ENCODE results near the gene CYS1.

CYS1 gene

DNA sequence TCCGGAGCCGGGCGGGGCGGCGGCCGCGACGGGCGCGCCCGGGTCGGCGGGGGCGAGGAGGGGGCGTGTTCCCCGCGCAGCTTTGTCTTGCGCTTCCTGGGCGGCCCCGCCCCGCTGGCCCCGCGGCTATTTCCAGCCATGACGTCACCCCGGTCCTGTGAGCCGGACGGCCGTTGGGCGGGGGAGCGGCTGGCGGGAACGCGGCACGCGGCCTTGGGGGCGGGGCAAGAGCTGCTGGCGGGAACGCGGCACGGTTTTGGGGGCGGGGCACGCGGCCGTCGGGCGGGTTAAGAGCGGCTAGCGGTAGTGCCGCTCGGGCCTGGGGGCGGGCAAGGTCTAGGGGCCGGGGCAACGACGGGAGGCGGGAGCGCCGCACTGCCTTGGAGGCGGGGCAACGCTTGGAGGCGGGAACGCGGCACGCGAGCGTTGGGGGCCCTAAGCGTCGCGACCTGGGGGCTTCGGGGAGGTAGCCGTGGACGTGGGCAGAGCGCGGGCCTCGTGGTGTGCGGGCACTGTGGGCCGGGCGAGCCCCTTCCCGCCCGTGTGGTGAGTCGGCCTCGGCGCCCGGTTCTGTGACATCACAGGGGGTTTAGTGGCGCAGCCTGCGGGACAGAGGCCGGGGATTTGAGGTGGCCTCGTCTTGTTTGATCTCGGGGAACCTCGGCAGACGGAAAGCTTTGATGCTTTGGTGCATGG is 36.2 kb downstream of the CYS1 start:
- Histone ChIP-seq H3K9me3 (ENCODE audit: control insufficient read depth, low read length) (no peaks in the 10 kb centered on the region), H3K36me3 (ENCODE audit: control insufficient read depth, insufficient read depth, low read length) (no peaks in the 10 kb centered on the region), H2AFZ (peak overlapping the region; percentile 78), H3K79me2 (peaks cover 17% of the 10 kb centered on the region), H3K4me2 (ENCODE audit: low read length) (peak overlapping the region; percentile 89), H3K27me3 (ENCODE audit: control insufficient read depth, insufficient read depth, low read length) (no peaks in the 10 kb centered on the region), H3K4me3 (ENCODE audit: low read depth, low read length) (peak overlapping the region; percentile 70), H3K9ac (peak overlapping the region; percentile 61), H3K4me1 (peaks cover 44% of the 10 kb centered on the region), H3K27ac (peak overlapping the region; percentile 94)
- TF ChIP-seq, protein P1, sequence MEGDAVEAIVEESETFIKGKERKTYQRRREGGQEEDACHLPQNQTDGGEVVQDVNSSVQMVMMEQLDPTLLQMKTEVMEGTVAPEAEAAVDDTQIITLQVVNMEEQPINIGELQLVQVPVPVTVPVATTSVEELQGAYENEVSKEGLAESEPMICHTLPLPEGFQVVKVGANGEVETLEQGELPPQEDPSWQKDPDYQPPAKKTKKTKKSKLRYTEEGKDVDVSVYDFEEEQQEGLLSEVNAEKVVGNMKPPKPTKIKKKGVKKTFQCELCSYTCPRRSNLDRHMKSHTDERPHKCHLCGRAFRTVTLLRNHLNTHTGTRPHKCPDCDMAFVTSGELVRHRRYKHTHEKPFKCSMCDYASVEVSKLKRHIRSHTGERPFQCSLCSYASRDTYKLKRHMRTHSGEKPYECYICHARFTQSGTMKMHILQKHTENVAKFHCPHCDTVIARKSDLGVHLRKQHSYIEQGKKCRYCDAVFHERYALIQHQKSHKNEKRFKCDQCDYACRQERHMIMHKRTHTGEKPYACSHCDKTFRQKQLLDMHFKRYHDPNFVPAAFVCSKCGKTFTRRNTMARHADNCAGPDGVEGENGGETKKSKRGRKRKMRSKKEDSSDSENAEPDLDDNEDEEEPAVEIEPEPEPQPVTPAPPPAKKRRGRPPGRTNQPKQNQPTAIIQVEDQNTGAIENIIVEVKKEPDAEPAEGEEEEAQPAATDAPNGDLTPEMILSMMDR (IDR thresholded peaks at IDR 0.05) = no peak

DNA sequence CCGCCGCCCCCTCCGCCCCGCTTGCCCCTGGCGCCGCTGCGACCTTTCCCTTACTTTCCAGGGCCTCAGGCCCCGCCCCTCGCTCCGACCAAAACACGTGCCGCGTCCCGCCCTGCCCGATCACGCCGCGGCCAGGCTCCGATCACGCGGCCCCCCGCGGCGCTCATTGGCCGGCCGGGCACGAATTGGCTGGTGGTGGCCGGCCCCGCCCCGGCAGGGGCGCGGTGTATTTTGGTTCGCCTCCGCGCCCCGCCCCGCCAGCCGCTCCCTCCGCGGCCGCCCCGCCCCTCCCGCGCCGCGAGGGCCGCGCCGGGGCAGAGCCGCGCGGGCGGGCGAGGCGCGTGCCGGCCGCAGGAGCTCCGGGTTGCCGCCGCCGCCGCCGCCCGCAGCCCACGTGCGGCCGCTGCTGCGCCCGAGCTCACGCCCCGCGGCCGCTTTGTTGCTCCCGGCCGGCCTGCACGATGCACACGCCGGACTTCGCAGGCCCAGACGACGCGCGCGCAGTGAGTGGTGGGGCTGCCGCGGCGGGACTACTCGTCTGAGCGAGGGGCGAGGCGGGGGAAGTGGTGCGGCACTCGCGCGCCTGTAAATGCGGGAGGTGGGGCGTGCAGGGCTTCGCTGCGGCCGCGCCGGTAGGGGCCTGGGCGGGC is 36.8 kb downstream of the CYS1 start, which contains the start of gene KLF11:
Gene KLF11, plus strand, starts transcription at position 295 of the 650 bp plus-strand sequence. Its CDS starts 167 bp downstream, at position 462.
- H2AFZ ChIP-seq = peak within 1 kb of the TSS; percentile 85
- H3K79me2 ChIP-seq = peaks cover 15% of the 10 kb centered on the region
- H3K4me1 ChIP-seq = peaks cover 48% of the 10 kb centered on the region
- H3K27ac ChIP-seq = peak within 1 kb of the TSS; percentile 99
- peak within 1 kb of the TSS; percentile 95 for H3K4me2 ChIP-seq (ENCODE audit: low read length)
- H3K9ac ChIP-seq = peak within 1 kb of the TSS; percentile 94
- no peaks in the 10 kb centered on the region for H3K36me3 ChIP-seq (ENCODE audit: control insufficient read depth, insufficient read depth, low read length)
- no peaks in the 10 kb centered on the region for H3K9me3 ChIP-seq (ENCODE audit: control insufficient read depth, low read length)
- no peaks in the 10 kb centered on the region for H3K27me3 ChIP-seq (ENCODE audit: control insufficient read depth, insufficient read depth, low read length)
- TF ChIP-seq, protein P1 (IDR thresholded peaks at IDR 0.05) = no peak
- peak within 1 kb of the TSS; percentile 72 for H3K4me3 ChIP-seq (ENCODE audit: low read depth, low read length)

DNA sequence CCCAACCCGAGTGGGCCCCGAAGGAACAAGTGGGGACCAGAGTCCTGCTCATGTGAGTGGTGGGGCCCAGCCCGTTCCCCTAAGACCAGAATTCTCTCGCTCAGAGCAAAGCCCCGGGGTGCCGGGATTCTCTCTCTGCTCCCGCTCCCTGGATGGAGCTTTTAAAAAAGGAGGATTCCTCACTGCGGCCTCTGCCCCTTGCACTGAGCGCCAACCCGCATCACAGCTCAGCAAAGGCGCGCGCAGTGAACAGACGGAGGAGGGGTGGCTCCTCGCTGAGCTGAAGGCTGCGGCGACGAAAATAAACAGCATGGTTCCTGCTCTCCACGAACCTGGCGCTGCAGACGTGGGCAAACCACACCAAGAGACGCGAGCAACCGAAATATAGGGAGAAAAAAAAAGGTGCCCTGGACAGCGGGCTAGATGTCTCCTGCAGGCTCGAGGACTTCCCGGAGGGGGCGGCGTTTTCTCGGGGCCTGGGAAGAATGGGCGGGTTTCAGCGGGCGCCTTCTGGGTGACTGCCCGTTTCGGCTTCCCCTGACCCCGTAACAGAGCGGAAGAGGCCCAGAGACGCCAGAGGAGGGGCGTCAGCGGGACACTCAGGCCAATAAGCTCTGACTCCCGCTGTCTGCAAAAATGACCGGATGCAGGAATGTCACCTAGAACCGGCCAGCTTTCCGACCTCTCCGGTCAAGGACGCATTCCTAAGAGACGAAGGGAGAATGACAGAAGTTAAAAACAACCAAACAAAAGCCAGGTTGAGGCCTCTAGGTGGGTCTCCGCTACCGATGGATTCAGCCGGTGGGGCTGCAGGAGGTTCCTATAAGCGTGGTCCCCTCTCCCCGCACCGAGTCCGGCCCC is 37.7 kb downstream of the CYS1 start:
- TF ChIP-seq, protein P1 (IDR thresholded peaks at IDR 0.05) = peak; percentile 20
- Histone ChIP-seq H3K27me3 (ENCODE audit: control insufficient read depth, insufficient read depth, low read length) (no peaks in the 10 kb centered on the region), H3K9ac (peak overlapping the region; percentile 55), H3K4me3 (ENCODE audit: low read depth, low read length) (peak overlapping the region; percentile 72), H3K36me3 (ENCODE audit: control insufficient read depth, insufficient read depth, low read length) (no peaks in the 10 kb centered on the region), H3K4me2 (ENCODE audit: low read length) (peak overlapping the region; percentile 95), H3K27ac (peak overlapping the region; percentile 99), H3K79me2 (peaks cover 12% of the 10 kb centered on the region), H3K9me3 (ENCODE audit: control insufficient read depth, low read length) (no peaks in the 10 kb centered on the region), H2AFZ (peak overlapping the region; percentile 85), H3K4me1 (peaks cover 49% of the 10 kb centered on the region)

DNA sequence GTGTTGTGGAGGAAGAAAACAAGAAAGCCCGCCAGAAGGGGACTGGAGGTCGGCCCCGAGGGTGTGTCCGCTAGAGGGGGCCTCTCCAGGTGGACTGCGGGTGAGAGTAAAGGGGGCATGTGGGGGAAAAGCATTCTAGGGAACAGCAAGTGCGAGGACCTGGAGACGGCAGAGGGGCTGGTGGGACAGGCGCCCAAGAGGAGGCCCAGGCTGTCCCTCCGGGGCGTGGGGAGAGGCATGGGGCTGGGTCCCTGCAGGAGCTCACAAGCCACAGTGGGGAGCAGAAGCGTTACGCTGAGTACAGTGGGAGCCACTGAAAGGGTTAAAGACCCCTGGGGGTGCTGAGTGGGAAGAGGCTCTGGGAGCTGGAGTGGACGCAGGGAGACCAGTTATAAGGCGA is 38.5 kb downstream of the CYS1 start:
- H3K9me3 ChIP-seq (ENCODE audit: control insufficient read depth, low read length) = no peaks in the 10 kb centered on the region
- H3K79me2 ChIP-seq = peaks cover 12% of the 10 kb centered on the region
- peak overlapping the region; percentile 72 for H3K4me3 ChIP-seq (ENCODE audit: low read depth, low read length)
- no peaks in the 10 kb centered on the region for H3K36me3 ChIP-seq (ENCODE audit: control insufficient read depth, insufficient read depth, low read length)
- H3K27me3 ChIP-seq (ENCODE audit: control insufficient read depth, insufficient read depth, low read length) = no peaks in the 10 kb centered on the region
- peak overlapping the region; percentile 95 for H3K4me2 ChIP-seq (ENCODE audit: low read length)
- TF ChIP-seq, protein P1 (IDR thresholded peaks at IDR 0.05) = no peak
- peak overlapping the region; percentile 99 for H3K27ac ChIP-seq
- no peak overlapping the region for H2AFZ ChIP-seq
- H3K4me1 ChIP-seq = peaks cover 57% of the 10 kb centered on the region
- peak overlapping the region; percentile 55 for H3K9ac ChIP-seq

Measured in parathyroid adenoma (tissue), 2 donors.